ENCODE measurements around the gene THAP11. TPM values are rescaled to one million over a fixed set of nuclear protein-coding genes. Genes with fewer than 3 reads are reported as not detected.

THAP11 gene
- total and polyA plus RNA-seq, 2 of the 13 experiments (the other 11 are each of a cell fraction or from before 2014, with no cell fraction given): 44.2 to 53.4 TPM

DNA sequence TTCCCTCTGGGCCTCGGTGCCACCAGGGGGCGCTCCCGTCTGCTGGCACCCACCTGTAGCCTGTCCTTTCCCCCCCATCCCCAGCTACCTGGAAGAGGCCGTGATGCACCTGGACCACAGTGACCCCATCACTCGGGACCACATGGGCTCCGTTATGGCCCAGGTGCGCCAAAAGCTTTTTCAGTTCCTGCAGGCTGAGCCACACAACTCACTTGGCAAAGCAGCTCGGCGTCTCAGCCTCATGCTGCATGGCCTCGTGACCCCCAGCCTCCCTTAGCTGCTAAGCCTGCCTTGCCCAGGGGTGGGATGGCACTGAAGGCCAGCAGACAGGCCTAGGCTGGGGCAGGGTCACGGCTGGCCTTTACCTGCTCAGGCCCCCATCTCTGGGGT, 41.7 kb downstream of the THAP11 start (continued):
- TF ChIP-seq, protein P1, sequence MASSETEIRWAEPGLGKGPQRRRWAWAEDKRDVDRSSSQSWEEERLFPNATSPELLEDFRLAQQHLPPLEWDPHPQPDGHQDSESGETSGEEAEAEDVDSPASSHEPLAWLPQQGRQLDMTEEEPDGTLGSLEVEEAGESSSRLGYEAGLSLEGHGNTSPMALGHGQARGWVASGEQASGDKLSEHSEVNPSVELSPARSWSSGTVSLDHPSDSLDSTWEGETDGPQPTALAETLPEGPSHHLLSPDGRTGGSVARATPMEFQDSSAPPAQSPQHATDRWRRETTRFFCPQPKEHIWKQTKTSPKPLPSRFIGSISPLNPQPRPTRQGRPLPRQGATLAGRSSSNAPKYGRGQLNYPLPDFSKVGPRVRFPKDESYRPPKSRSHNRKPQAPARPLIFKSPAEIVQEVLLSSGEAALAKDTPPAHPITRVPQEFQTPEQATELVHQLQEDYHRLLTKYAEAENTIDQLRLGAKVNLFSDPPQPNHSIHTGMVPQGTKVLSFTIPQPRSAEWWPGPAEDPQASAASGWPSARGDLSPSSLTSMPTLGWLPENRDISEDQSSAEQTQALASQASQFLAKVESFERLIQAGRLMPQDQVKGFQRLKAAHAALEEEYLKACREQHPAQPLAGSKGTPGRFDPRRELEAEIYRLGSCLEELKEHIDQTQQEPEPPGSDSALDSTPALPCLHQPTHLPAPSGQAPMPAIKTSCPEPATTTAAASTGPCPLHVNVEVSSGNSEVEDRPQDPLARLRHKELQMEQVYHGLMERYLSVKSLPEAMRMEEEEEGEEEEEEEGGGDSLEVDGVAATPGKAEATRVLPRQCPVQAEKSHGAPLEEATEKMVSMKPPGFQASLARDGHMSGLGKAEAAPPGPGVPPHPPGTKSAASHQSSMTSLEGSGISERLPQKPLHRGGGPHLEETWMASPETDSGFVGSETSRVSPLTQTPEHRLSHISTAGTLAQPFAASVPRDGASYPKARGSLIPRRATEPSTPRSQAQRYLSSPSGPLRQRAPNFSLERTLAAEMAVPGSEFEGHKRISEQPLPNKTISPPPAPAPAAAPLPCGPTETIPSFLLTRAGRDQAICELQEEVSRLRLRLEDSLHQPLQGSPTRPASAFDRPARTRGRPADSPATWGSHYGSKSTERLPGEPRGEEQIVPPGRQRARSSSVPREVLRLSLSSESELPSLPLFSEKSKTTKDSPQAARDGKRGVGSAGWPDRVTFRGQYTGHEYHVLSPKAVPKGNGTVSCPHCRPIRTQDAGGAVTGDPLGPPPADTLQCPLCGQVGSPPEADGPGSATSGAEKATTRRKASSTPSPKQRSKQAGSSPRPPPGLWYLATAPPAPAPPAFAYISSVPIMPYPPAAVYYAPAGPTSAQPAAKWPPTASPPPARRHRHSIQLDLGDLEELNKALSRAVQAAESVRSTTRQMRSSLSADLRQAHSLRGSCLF (CRISPR knock-in tag; IDR thresholded peaks at IDR 0.05; ENCODE audit: borderline replicate concordance): no peak
- TF ChIP-seq CREM (IDR thresholded peaks at IDR 0.05) (no peak), CREM (CRISPR knock-in tag; IDR thresholded peaks at IDR 0.05) (no peak), ZNF124 (CRISPR knock-in tag; IDR thresholded peaks at IDR 0.05) (peak; percentile 46; the same call in 1 of the 2 replicates), RAD21 (CRISPR knock-in tag; IDR thresholded peaks at IDR 0.05) (peak; percentile 96), ZFP36L1 (CRISPR knock-in tag; IDR thresholded peaks at IDR 0.05) (no peak), SALL1 (CRISPR knock-in tag; IDR thresholded peaks at IDR 0.05) (peak; percentile 62; the same call in 1 of the 2 replicates), ZNF678 (CRISPR knock-in tag; IDR thresholded peaks at IDR 0.05) (no peak), BCL6 (CRISPR knock-in tag; IDR thresholded peaks at IDR 0.05) (peak; percentile 30; the same call in 1 of the 2 replicates), ZNF501 (CRISPR knock-in tag; IDR thresholded peaks at IDR 0.05) (peak; percentile 54), KDM5B (CRISPR knock-in tag; IDR thresholded peaks at IDR 0.05; ENCODE audit: borderline replicate concordance) (peak; percentile 44; the same call in 1 of the 2 replicates), FOXK1 (CRISPR knock-in tag; IDR thresholded peaks at IDR 0.05; ENCODE audit: borderline replicate concordance, low read depth) (peak; percentile 27; the same call in 1 of the 2 replicates), SRSF1 (optimal IDR thresholded peaks at IDR 0.05; ENCODE audit: low read depth, low read length) (peak; percentile 17), CEBPB (IDR thresholded peaks at IDR 0.05; ENCODE audit: borderline replicate concordance, low read depth, low read length) (no peak)
- TF ChIP-seq, protein P2, sequence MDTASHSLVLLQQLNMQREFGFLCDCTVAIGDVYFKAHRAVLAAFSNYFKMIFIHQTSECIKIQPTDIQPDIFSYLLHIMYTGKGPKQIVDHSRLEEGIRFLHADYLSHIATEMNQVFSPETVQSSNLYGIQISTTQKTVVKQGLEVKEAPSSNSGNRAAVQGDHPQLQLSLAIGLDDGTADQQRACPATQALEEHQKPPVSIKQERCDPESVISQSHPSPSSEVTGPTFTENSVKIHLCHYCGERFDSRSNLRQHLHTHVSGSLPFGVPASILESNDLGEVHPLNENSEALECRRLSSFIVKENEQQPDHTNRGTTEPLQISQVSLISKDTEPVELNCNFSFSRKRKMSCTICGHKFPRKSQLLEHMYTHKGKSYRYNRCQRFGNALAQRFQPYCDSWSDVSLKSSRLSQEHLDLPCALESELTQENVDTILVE (CRISPR knock-in tag; IDR thresholded peaks at IDR 0.05): peak; percentile 27; the same call in 1 of the 2 replicates
- TF ChIP-seq, protein P3, sequence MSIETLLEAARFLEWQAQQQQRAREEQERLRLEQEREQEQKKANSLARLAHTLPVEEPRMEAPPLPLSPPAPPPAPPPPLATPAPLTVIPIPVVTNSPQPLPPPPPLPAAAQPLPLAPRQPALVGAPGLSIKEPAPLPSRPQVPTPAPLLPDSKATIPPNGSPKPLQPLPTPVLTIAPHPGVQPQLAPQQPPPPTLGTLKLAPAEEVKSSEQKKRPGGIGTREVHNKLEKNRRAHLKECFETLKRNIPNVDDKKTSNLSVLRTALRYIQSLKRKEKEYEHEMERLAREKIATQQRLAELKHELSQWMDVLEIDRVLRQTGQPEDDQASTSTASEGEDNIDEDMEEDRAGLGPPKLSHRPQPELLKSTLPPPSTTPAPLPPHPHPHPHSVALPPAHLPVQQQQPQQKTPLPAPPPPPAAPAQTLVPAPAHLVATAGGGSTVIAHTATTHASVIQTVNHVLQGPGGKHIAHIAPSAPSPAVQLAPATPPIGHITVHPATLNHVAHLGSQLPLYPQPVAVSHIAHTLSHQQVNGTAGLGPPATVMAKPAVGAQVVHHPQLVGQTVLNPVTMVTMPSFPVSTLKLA (IDR thresholded peaks at IDR 0.05): peak; percentile 28; the same call in 1 of the 2 replicates
- TF ChIP-seq, protein P4, sequence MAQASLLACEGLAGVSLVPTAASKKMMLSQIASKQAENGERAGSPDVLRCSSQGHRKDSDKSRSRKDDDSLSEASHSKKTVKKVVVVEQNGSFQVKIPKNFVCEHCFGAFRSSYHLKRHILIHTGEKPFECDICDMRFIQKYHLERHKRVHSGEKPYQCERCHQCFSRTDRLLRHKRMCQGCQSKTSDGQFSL (CRISPR knock-in tag; IDR thresholded peaks at IDR 0.05): peak; percentile 99
- TF ChIP-seq, protein P5, sequence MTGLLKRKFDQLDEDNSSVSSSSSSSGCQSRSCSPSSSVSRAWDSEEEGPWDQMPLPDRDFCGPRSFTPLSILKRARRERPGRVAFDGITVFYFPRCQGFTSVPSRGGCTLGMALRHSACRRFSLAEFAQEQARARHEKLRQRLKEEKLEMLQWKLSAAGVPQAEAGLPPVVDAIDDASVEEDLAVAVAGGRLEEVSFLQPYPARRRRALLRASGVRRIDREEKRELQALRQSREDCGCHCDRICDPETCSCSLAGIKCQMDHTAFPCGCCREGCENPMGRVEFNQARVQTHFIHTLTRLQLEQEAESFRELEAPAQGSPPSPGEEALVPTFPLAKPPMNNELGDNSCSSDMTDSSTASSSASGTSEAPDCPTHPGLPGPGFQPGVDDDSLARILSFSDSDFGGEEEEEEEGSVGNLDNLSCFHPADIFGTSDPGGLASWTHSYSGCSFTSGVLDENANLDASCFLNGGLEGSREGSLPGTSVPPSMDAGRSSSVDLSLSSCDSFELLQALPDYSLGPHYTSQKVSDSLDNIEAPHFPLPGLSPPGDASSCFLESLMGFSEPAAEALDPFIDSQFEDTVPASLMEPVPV (CRISPR knock-in tag; IDR thresholded peaks at IDR 0.05): peak; percentile 52; the same call in 1 of the 2 replicates
- TF ChIP-seq, protein P6, sequence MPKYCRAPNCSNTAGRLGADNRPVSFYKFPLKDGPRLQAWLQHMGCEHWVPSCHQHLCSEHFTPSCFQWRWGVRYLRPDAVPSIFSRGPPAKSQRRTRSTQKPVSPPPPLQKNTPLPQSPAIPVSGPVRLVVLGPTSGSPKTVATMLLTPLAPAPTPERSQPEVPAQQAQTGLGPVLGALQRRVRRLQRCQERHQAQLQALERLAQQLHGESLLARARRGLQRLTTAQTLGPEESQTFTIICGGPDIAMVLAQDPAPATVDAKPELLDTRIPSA (CRISPR knock-in tag; IDR thresholded peaks at IDR 0.05; ENCODE audit: borderline replicate concordance): no peak

Measured in HepG2 (cell line).